IMR-90 (cell line): ENCODE results near the gene TIE1. TPM values are rescaled to one million over a fixed set of nuclear protein-coding genes. Genes with fewer than 3 reads are reported as not detected.

Experiments
- ATAC-seq: fragments of 200-7000 bp; cut with Tn5 transposase; 2 replicates; pipeline ENCODE4 v1.9.1; 2020; ENCODE audit warnings: low read depth, mild to moderate bottlenecking, moderate library complexity
- BruUV-seq: library from RNA; stranded (reverse); fragments of 400-500 nt; replicated peaks from 2 replicates; lab custom pipeline; 2021; lab: Mats Ljungman, UMichigan
- CTCF ChIA-PET: fragments of 300-600 bp; formaldehyde crosslinking; extraction: SDS; loops from one replicate; lab custom pipeline; 2021; ENCODE audit warnings: antibody characterized with exemption; lab: Yijun Ruan, JAX
- POLR2A ChIA-PET: fragments of 300-600 bp; sonication (Branson Sonifier 250); formaldehyde crosslinking; loops from one replicate; lab custom pipeline; 2022; ENCODE audit warnings: antibody characterized with exemption; ENCODE audit not compliant: unreplicated experiment; lab: Charles Lee
- DNase-seq: peaks from one replicate; pipeline ENCODE4 v3.0.0; 2013
- H2AFZ ChIP-seq: replicated peaks from 2 replicates; pipeline ENCODE3; 2013; ENCODE audit warnings: low read length, mild to moderate bottlenecking; ENCODE audit not compliant: poor library complexity
- H2AK5ac ChIP-seq: 2 replicates; pipeline ENCODE4 v1.6.1; 2013; ENCODE audit warnings: low read depth, low read length, inconsistent platforms
- H2AK9ac ChIP-seq: replicated peaks from 2 replicates; pipeline ENCODE3; 2013; ENCODE audit warnings: mild to moderate bottlenecking, low read depth, low read length, moderate library complexity; ENCODE audit not compliant: poor library complexity
- H2BK120ac ChIP-seq: 2 replicates; pipeline ENCODE4 v1.6.1; 2013; ENCODE audit warnings: low read depth, low read length, inconsistent platforms
- H2BK15ac ChIP-seq: 3 replicates; pipeline ENCODE4 v1.6.1; 2013; ENCODE audit warnings: low read depth, low read length, inconsistent platforms
- H2BK20ac ChIP-seq: 2 replicates; pipeline ENCODE4 v1.6.1; 2013; ENCODE audit warnings: low read depth, mild to moderate bottlenecking, inconsistent platforms, low read length, moderate library complexity
- H2BK5ac ChIP-seq: 2 replicates; pipeline ENCODE4 v1.6.1; 2013; ENCODE audit warnings: mild to moderate bottlenecking, low read depth, low read length, inconsistent platforms; ENCODE audit not compliant: poor library complexity, severe bottlenecking
- H3K14ac ChIP-seq: replicated peaks from 2 replicates; pipeline ENCODE4 v1.6.1; 2013; ENCODE audit warnings: low read depth, low read length, inconsistent platforms
- H3K18ac ChIP-seq: 2 replicates; pipeline ENCODE4 v1.6.1; 2013; ENCODE audit warnings: low read depth, low read length, control low read depth
- H3K23ac ChIP-seq: 2 replicates; pipeline ENCODE4 v1.6.1; 2013; ENCODE audit warnings: low read depth, low read length, inconsistent platforms
- H3K27ac ChIP-seq: 2 replicates; pipeline ENCODE4 v1.5.1; 2013; ENCODE audit warnings: mild to moderate bottlenecking, control low read depth, low read length; ENCODE audit not compliant: insufficient read depth
- H3K27me3 ChIP-seq: 2 replicates; pipeline ENCODE4 v1.6.1; 2013; ENCODE audit warnings: low read length; ENCODE audit not compliant: control insufficient read depth, insufficient read depth
- H3K36me3 ChIP-seq: 2 replicates; pipeline ENCODE4 v1.6.1; 2013; ENCODE audit warnings: low read length, mixed read lengths; ENCODE audit not compliant: control insufficient read depth, insufficient read depth
- H3K4ac ChIP-seq: 2 replicates; pipeline ENCODE4 v1.6.1; 2013; ENCODE audit warnings: low read depth, low read length, inconsistent platforms
- H3K4me1 ChIP-seq: 2 replicates; pipeline ENCODE4 v1.6.1; 2013; ENCODE audit warnings: low read length, mixed read lengths; ENCODE audit not compliant: control insufficient read depth, insufficient read depth
- H3K4me2 ChIP-seq: 2 replicates; pipeline ENCODE4 v1.6.1; 2013; ENCODE audit warnings: low read depth, mild to moderate bottlenecking, control low read depth, low read length, moderate library complexity
- H3K4me3 ChIP-seq: 2 replicates; pipeline ENCODE4 v1.5.1; 2013; ENCODE audit warnings: low read depth, mild to moderate bottlenecking, control low read depth, low read length, moderate library complexity; ENCODE audit not compliant: insufficient read depth
- H3K56ac ChIP-seq: 2 replicates; pipeline ENCODE4 v1.6.1; 2013; ENCODE audit warnings: low read length, inconsistent platforms; ENCODE audit not compliant: insufficient read depth; ENCODE audit errors: extremely low read depth
- H3K79me1 ChIP-seq, 2 experiments: 2 replicates each; pipeline ENCODE4 v1.6.1; 2013; ENCODE audit warnings: low read length in 2 of 2, inconsistent platforms in 1 of 2, low read depth in 1 of 2
- H3K9ac ChIP-seq: 2 replicates; pipeline ENCODE4 v1.6.1; 2013; ENCODE audit warnings: low read depth, low read length, control low read depth
- H3K9me1 ChIP-seq: 2 replicates; pipeline ENCODE4 v1.6.1; 2013; ENCODE audit warnings: low read length, inconsistent platforms; ENCODE audit not compliant: insufficient read depth
- H3K9me3 ChIP-seq: 2 replicates; pipeline ENCODE4 v1.6.1; 2013; ENCODE audit warnings: low read length; ENCODE audit not compliant: control insufficient read depth, insufficient read depth
- H4K20me1 ChIP-seq: 2 replicates; pipeline ENCODE4 v1.6.1; 2013; ENCODE audit warnings: low read length, inconsistent platforms; ENCODE audit not compliant: insufficient read depth
- H4K5ac ChIP-seq: 2 replicates; pipeline ENCODE4 v1.6.1; 2013; ENCODE audit warnings: mild to moderate bottlenecking, low read depth, low read length, control low read depth
- H4K8ac ChIP-seq, 2 experiments: 2 replicates each; pipeline ENCODE4 v1.6.1; 2013; ENCODE audit warnings: low read depth in 2 of 2, low read length in 2 of 2, control low read depth in 1 of 2, inconsistent platforms in 1 of 2
- H4K91ac ChIP-seq: 2 replicates; pipeline ENCODE4 v1.6.1; 2013; ENCODE audit warnings: low read depth, low read length, inconsistent platforms; ENCODE audit not compliant: insufficient read depth
- CEBPB ChIP-seq: IDR thresholded peaks from 2 replicates; pipeline ENCODE4 v1.6.1; 2012; ENCODE audit warnings: low read depth, low read length, improper control_type of control experiment
- FOS ChIP-seq: fragments of 150-350 bp; IDR thresholded peaks from 2 replicates; pipeline ENCODE4 v1.6.1; 2016; ENCODE audit warnings: low read depth, low read length
- MAZ ChIP-seq: IDR thresholded peaks from 2 replicates; pipeline ENCODE4 v1.6.1; 2012; ENCODE audit warnings: low read depth, mild to moderate bottlenecking, low read length, improper control_type of control experiment, moderate library complexity, borderline replicate concordance
- NFE2L2 ChIP-seq: fragments of 150-350 bp; IDR thresholded peaks from 2 replicates; pipeline ENCODE4 v1.6.1; 2016; ENCODE audit warnings: low read depth, mild to moderate bottlenecking, low read length
- WGBS, 2 experiments: methylation state at CpG; one replicate each; pipeline versions ENCODE4 v1.1.5 to v1.1.7; 2013; ENCODE audit warnings: missing lambda C conversion rate in 2 of 2; ENCODE audit not compliant: insufficient read length in 1 of 2; ENCODE audit errors: extremely low coverage in 2 of 2; 5-methylcytosine and 5-hydroxymethylcytosine counted together
- dilution Hi-C: fragments of 300-500 bp; cut with HindIII; formaldehyde crosslinking; loops from one replicate; pipeline ENCODE4 v1.14.3; 2018; ENCODE audit warnings: low sequenced_read_pairs; ENCODE audit not compliant: unreplicated experiment
- in situ Hi-C: fragments of 300-500 bp; cut with MboI; formaldehyde crosslinking; loops from 3 replicates; pipeline ENCODE4 v1.14.3; 2019; ENCODE audit warnings: low sequenced_read_pairs, inconsistent platforms, mixed read lengths
- intact Hi-C: fragments of 100-400 bp; cut with micrococcal nuclease; formaldehyde crosslinking; loops from 2 replicates; pipeline ENCODE4 v1.10.0; 2022
- polyA plus RNA-seq, 3 experiments: library from polyadenylated mRNA; depleted of rRNA; stranded (reverse); fragments of >200 nt; gene quantifications; 2 replicates each; pipeline ENCODE4 v1.2.3, GENCODE V29; 2012; ENCODE audit warnings: low replicate concordance in 1 of 3
- total RNA-seq: library from RNA; depleted of rRNA; stranded (reverse); fragments of >200 nt; gene quantifications from 2 replicates; pipeline ENCODE4 v1.2.3, GENCODE V29; 2012
- TF ChIP-seq, protein P1 (sequence below): fragments of 150-350 bp; IDR thresholded peaks from 2 replicates; pipeline ENCODE4 v1.6.1; 2017; ENCODE audit warnings: mild to moderate bottlenecking, antibody characterized with exemption, low read length, low read depth

TIE1 gene
- total and polyA plus RNA-seq, 2 of the 4 experiments (the other 2 are of a cell fraction), result 2.3 to 7.5 TPM

DNA sequence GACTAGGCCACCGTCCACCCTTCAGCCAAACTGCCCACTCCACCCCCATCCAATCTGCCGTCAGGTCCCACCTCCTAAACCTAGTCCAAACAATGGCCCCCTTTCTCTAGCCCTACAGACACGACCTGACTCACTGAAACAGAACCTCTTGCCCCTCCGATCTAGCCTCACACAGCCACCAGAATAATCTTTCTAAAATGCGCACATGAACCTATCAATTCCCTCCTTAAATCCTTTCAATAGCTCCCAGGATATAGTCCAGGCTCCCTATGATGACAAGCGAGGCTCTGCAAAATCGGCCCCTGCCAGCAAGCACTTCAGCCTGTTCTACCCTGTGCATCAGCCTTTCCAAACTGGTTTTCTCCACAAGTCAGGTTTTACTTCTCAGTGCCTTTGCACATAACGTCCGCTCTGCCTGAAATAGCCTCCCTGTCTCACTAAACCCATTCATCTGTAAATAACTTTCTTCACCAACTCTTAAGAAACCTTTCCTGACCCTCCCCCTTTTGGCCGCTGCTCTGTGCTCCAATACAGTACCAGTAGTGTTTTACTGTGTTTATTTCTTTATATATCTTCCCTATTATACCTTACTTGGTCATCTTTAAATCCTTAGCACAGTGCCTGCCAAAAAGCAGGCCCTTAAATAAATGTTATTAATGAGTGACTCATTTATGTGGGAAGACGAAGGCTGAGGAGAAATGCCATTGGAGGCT, 49.0 kb downstream of the TIE1 start:
- Histone ChIP-seq H3K4ac (peak overlapping the region; percentile 78), H3K9ac (peak overlapping the region; percentile 51)

More for the DNA sequence above, 49.0 kb downstream of the TIE1 start:
- H2BK15ac ChIP-seq, result peak overlapping the region; percentile 79; the same call in 2 of the 3 replicates
- 47% methylated on average over 5 of the region's 11 CpGs; no CpG with 5 or more reads in 1 of the 2 experiments for WGBS, 2 experiments
- peak overlapping the region; percentile 90 for H4K5ac ChIP-seq
- H3K23ac ChIP-seq, result peak overlapping the region; percentile 82
- H3K36me3 ChIP-seq, result no peaks in the 10 kb centered on the region
- peak; percentile 84 for ATAC-seq
- peak overlapping the region; percentile 74 for H2BK120ac ChIP-seq
- peaks cover 17% of the 10 kb centered on the region for H3K9me1 ChIP-seq
- H3K79me1 ChIP-seq, result no peaks in the 10 kb centered on the region
- H2BK5ac ChIP-seq, result peak overlapping the region; percentile 55
- peak overlapping the region; percentile 80 for H2AK9ac ChIP-seq
- H3K14ac ChIP-seq, result peak overlapping the region; percentile 74
- H3K4me2 ChIP-seq, result peak overlapping the region; percentile 68
- H4K91ac ChIP-seq, result peak overlapping the region; percentile 90
- TF ChIP-seq FOS (peak; percentile 56; the same call in 1 of the 2 replicates), CEBPB (peak; percentile 31; the same call in 1 of the 2 replicates), NFE2L2 (no peak), MAZ (no peak)
- TF ChIP-seq, protein P1, sequence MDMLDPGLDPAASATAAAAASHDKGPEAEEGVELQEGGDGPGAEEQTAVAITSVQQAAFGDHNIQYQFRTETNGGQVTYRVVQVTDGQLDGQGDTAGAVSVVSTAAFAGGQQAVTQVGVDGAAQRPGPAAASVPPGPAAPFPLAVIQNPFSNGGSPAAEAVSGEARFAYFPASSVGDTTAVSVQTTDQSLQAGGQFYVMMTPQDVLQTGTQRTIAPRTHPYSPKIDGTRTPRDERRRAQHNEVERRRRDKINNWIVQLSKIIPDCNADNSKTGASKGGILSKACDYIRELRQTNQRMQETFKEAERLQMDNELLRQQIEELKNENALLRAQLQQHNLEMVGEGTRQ, result no peak
- H4K8ac ChIP-seq, result peak overlapping the region; percentile 74 to 78
- H3K4me3 ChIP-seq, result peak overlapping the region; percentile 19; the same call in 1 of the 2 replicates
- DNase-seq, result peak; percentile 92
- H3K9me3 ChIP-seq, result no peaks in the 10 kb centered on the region
- dilution Hi-C loops, result no loop called here
- peak overlapping the region; percentile 78 for H2AK5ac ChIP-seq
- peak overlapping the region; percentile 88 for H3K27ac ChIP-seq
- peak overlapping the region; percentile 88 for H2BK20ac ChIP-seq
- H3K56ac ChIP-seq, result peak overlapping the region; percentile 40; the same call in 1 of the 2 replicates
- H3K18ac ChIP-seq, result peak overlapping the region; percentile 91
- H4K20me1 ChIP-seq, result peaks cover 3% of the 10 kb centered on the region; the same call in 1 of the 2 replicates
- in situ Hi-C loops, result loop anchor here (10.0 kb wide), 1 partner anchor 115 kb away; no protein-coding TSS in a partner anchor
- ChIA-PET POLR2A (no interaction called here), CTCF (interaction anchor here (1.5 kb wide), 1 partner anchor 18 kb away, joined by 3 read pairs; the partner anchor contains the start of gene ELOVL1)
- peaks cover 18% of the 10 kb centered on the region for H3K4me1 ChIP-seq
- intact Hi-C loops, result no loop called here
- H2AFZ ChIP-seq, result peak overlapping the region; percentile 94
- BruUV-seq, result no TSS peak
- 0 out of 2 replicates have a peak, but pooled peaks cover 7% of the 10 kb centered on the region for H3K27me3 ChIP-seq
